GM21360 (cell line): Measurements from ENCODE around the gene ELF1.

Source experiments
- ATAC-seq: cut with Tn5 transposase; IDR thresholded peaks from one replicate; pipeline ENCODE4 v1.9.1; 2021; ENCODE audit warnings: mild to moderate bottlenecking, moderate library complexity; ENCODE audit not compliant: unreplicated experiment

The ELF1 gene

GRCh38 chr13:41006978-41007743 is 12.0 kb downstream of the ELF1 start:
- ATAC-seq, result no peak

DNA sequence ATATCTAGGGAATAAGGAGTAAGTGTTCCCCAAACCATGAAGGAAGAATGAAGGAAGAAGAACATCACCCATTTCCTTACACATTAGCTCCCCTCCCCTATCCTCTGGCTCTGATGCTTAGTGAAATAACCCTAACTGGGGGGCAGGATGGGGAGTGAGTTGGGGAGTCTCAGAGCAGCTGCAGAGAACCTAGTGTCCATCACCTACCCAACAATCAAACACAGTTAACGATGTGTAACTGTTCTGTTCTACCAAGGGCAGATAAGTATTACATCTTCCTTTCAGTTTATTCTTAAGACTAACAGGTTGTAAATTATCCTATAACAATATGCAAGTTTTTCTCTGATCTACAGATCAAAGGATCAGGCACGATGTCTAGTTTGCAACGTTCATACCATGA is 12.8 kb downstream of the ELF1 start:
- no peak for ATAC-seq

- no peak for ATAC-seq
Observed at GRCh38 chr13:41005704-41006103, 13.4 kb downstream of the ELF1 start.

DNA sequence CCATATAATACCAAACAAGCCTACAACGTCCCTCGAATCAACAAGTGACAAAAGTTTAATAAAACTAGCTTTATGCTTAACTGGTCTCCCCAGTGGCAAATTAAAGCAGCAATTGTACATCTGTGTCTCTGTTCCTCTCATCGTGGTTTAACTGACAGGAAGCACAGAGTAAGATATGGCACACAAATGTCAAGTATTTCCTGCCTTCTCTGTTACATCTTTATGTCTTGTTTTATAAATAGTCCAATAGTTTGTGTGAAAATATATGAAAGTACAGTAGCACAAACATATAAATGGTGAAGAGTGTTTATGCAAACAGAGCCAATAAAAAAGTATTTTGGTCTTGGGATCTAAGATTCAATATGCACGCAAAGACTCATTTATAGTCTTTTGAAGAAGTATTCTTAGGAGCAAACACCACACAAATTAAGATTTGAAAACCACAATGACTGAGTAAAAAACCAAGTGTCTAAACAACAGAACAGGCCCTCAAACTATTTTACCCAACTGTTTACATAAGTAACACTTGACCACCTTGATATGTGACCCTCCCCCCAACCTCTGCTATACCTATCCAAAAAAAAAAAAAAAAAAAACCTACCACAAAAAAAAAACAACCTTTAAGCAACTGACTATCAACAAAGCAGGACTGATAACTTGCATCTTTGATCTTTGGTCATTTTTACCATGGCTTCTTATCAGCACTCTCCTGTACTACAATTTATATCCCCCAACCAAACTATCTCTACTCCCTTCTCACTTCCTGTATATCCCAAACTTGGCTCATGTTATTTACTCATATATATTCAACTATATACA is 14.0 kb downstream of the ELF1 start:
- ATAC-seq, result peak; percentile 54

DNA sequence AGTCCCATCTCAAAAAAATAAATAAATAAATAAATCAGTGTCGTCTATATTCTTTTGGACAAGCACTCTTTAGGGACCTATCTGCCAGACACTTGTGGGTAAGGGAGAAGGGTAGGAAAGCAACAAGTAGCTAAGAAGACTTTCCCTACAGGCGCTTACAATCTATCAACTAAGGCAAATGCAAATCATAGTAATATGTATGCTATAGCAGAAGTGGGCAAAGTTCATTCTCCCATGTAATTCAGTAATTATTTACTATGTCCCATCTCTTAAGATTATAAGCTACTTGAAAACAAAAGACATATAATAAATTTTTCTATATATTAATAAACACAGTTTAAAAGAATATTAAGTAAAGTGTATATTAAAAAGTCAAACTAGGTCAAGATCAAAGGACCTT is 16.5 kb downstream of the ELF1 start:
- ATAC-seq, result no peak

DNA sequence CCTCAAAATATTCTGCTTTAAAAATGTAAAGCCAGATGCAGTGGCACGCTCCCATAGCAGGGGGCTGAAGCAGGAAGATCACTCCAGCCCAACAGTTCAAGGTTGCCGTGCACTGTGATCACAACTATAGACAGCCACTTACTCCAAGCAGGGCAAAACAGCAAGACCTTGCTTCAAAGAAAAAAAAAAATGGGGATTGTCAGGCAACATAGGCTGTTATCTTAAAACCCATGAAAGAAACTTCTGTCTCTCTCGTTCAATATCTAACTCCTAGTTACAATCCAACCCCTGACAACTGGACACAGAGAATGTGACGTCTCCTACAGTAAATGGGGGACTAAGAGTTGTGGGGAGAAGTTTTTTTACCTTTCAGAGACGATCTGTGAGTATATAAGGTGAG is 17.4 kb downstream of the ELF1 start:
- no peak for ATAC-seq

GRCh38 chr13:40999416-40999815 is 19.7 kb downstream of the ELF1 start:
- no peak for ATAC-seq

GRCh38 chr13:40996426-40997092 is 22.6 kb downstream of the ELF1 start:
- no peak for ATAC-seq

- ATAC-seq, result no peak
Observed at GRCh38 chr13:40995997-40996396, 23.1 kb downstream of the ELF1 start.

DNA sequence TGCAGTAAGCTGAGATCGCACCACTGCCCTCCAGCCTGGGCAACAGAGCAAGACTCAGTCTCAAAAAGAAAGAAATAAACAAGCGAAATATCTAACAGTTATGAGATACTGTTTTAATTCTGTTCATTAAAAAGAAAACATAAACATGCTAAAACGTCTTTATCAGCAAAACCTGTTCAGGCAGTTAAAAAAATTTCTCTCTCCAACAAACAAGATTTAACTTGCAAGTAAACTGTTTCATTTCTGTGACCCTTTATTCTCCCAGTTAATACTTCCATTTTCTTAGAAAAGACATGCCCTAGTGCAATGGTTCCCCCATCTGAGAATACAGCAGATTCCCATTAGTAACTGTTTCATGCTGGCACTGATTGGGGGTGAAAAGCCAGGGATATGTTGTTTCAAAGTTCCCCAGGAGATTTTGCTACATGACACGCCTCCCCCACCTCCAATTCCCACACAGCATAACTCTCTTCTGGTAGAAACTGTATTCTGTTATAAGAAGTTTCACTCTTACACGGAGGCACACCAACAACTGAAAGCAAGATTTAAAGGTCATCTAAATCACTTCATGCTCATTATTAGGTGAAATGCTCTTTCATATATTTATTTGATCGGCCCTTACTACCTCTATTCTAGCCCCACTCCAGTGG is 24.4 kb downstream of the ELF1 start:
- ATAC-seq, result peak; percentile 75

- no peak for ATAC-seq
Observed at GRCh38 chr13:40993987-40994386, 25.1 kb downstream of the ELF1 start.

- ATAC-seq, result no peak
Observed at GRCh38 chr13:40992678-40993518, 26.2 kb downstream of the ELF1 start.

DNA sequence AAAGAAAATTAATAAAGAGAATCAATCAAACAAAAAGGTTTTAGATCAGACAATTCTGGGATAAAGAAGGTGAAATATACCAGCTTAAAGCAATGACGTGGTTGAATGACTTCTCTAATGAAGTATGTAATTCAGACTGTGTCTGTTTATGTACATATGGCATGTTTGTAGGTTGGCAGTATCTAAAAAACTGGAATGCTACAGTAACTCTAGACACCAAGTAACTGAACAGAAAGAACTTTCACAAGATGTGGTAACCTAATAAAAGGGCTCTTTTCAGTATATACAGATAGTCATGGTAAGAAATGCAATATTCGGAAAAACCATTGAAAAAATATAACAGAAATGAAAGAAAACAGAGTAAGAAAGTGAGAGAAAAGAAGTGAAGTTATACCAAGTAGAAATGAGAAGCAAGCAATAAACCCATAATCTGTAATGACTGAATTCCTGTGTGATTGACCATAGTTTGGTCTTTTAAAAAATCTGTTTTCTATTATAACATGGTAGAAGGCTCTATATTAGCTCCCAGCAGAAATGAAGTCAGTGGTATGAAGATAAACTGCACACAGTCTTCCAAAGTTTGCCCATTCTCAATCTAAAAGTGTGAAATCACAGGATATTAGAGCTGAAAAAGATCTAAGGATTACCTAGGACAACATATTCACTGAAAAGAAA is 31.4 kb downstream of the ELF1 start:
- ATAC-seq, result no peak

- ATAC-seq, result no peak
Observed at GRCh38 chr13:40986101-40986856, 32.8 kb downstream of the ELF1 start.

- ATAC-seq, result no peak
Observed at GRCh38 chr13:40985381-40986100, 33.6 kb downstream of the ELF1 start.

DNA sequence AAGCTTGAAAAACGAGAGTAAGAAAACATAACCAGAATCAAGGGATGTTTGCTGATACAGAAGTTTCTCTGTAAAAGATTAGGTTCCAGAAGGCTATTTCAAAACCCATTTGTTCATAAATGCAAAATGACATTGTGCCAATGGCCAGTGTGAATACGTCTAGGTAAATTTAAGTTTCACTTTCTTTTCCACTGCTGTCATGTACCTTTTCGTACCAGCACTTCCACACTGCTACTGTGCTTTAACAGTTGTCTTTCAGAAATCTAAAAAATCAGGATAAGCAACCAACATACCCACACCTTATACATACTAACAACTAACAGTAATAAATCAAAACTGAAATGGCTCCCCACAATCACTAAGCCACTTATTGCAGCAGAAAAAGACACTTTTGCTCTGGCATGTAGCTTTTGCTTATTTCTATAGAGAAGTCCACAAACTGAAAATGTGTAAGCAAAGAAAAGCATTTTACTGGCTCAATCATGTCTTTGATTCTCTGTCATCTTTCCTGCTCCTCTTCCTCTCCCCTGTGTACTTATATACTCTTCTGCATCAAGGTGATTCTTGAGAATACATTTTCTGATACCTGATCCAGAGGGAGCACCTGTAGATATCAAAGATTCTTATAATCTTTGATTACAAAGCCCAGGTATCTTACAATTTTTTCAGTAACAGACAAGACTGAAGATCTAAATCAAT is 34.3 kb downstream of the ELF1 start:
- ATAC-seq, result peak; percentile 37

GRCh38 chr13:40983725-40984667 is 35.1 kb downstream of the ELF1 start:
- ATAC-seq, result no peak
